Superior temporal gyrus (tissue), 1 donor: Measurements from ENCODE around the gene RAP1GAP2.
"Not testable (repeated sequence)": the region's sequence is repeated elsewhere in the genome, so short reads cannot be mapped to it uniquely, and the experiment has no call there.

Experiments used
- DNase-seq: peaks from one replicate; pipeline ENCODE4 v3.0.0-alpha.2; 2016; ENCODE audit errors: extremely low spot score

The RAP1GAP2 gene

DNA sequence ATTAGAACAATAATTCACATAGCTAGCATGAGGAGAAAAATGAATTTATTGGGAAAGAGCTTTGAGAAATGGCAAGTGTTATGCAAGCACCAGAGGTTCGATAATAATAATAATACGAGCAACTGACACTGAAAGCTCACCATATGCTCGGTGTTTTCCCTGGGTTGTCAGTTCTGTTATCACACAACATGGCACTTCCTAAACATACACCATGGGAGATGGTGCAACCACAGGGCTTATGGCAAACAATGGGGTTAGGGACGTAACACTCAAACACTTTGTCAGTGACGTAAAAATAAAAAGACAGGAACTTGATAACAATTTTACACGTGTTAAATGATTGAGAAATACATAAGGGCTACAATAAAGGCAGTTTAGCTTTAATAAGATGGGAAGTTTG, 243.5 kb downstream of the RAP1GAP2 start:
- no peak for DNase-seq

DNA sequence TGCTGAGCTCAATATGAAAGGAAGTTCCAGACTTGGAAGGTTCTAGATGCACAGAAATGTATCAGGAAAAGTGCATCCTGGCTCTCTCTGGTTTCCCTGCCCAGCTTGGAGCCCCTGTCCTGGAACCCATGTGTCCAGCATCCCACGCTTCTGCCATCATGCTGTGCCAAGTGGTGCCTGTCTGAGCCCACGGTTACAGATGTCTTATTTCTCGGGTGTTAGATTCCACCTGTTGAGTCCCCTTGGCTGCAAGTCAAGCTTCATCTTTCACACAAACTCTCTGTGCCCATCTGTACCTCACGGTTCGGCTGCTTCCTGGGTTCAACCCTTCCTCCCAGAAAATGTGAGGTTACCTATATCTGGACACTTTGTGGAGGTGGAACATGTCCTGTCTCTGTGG, 244.6 kb downstream of the RAP1GAP2 start:
- peak; percentile 38 for DNase-seq

DNA sequence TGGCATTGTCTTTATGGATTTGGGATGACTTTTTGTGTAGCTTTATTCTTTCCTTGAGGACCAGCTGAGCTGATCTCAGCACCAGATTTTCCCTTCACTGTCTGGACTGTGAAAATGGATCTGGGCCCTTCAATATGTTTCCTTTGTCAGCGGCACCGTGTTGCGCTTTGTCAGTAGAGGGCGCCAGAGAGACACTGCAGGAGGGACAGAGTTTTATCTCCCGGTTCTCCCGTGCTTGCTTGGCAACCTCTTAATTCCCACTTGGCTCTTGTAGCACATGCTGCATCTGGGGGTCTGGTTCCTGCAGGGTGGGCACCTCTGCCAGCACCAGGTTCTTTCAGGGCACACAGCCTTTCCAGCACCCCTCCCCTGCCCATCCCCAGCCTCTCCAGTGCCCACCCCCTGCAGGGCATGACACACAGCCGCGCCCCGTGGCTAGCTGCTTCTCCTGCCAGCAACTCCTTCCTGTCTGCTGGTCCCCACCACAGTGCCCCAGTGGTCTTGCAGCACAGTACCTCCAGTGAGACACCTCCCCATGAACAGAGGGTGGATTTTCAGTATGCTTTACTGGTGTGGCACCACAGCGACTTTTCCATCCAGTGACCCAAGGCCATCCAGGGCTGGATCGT, 247.6 kb downstream of the RAP1GAP2 start:
- no peak for DNase-seq

DNA sequence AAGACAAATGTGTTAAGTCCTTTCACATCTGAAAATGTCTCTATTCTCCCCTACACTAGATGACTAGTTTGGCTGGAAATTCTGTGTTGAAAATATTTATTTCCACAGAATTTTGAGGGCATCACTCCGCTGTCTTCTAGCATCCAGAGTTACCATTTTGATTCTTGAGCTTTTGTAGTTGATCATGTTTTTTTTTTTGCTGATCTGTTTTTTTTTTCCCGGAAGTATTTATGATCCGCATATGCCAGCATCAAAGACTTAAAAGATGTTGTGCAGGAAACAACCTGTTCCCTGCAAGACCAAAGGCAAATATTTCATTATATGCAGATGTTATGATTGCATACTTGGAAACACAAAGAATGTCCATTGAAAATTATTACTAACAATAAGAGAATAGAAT, 250.5 kb downstream of the RAP1GAP2 start:
- no peak for DNase-seq

DNA sequence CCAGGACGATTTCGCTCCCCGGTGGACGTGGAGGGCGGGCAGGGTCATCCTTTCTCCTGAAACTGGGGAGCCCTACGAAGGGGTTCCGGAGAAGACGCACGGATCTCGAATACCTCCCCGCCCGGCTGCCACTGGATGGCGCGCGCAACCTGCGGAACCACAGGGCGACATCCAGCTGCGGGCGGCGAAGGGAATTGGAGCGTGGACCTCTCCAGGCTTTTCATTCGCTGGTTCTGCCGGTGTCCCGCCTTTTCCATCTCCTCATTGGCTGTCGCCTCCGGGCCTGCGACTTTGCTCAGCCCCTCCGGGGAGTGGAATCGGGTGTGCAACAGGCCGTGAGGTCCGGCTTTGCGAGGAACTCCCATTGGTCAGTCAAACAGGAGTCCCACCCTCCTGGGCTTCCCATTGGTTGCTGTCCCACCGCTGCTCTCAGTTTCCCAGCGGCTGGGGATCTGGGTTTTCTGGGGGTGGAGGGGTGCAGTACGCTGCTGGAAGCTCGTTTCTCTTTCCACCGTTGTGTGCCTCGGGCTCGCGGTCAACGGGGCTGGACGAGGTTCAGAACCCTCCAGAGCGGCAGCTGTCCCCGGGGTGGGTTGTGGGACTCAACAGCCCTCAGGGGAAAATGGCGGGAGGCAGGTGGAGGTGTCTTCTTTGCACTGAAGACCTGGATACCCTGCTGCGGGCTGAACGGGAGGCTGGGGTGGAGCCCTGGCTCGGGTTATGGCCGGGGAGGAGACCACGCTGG, 252.7 kb downstream of the RAP1GAP2 start:
- peak; percentile 99 for DNase-seq

DNA sequence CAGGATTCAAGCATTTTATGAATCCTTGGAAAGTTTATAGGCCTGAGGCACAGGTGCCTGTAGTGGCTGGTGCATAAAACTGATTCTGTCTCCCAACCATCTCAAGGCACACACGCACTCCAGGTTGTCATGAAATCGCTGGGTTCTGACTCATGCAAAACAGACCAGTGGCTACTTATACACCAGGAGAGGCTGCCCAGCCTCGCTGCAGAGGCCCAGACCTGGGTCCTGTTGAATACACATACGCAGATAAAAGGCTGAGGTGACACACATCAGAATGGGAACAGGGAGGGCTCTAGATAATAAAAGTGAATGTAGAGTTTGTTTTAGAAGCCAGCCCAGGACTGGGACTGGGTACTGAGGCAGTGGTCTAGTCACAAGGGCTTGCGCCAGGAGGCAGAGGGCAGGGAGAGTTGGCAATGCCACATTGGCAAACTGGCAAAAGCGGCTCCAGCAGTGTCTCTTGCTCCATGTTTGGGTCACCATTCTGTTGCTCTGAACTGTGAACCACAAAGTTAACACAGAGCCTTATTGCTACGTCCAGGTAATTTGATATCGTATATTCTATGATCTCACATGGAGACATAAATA, 253.6 kb downstream of the RAP1GAP2 start:
- no peak for DNase-seq

DNA sequence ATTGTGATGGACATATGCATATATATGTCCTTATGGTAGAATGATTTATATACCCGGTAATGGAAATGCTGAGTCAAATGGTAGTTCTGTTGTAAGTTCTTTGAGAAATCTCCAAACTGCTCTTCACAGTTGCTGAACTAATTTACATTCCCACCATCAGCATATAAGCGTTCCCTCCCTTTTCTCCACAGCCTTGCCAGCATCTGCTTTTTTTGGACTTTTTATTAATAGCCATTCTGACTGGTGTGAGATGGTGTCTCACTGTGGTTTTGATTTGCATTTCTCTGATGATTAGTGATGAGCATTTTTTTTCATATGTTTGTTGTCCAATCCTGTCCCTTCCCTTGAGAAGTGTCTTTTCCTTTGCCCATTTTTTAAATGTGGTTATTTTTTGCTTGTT, 258.6 kb downstream of the RAP1GAP2 start:
- DNase-seq: not testable (repeated sequence)

DNA sequence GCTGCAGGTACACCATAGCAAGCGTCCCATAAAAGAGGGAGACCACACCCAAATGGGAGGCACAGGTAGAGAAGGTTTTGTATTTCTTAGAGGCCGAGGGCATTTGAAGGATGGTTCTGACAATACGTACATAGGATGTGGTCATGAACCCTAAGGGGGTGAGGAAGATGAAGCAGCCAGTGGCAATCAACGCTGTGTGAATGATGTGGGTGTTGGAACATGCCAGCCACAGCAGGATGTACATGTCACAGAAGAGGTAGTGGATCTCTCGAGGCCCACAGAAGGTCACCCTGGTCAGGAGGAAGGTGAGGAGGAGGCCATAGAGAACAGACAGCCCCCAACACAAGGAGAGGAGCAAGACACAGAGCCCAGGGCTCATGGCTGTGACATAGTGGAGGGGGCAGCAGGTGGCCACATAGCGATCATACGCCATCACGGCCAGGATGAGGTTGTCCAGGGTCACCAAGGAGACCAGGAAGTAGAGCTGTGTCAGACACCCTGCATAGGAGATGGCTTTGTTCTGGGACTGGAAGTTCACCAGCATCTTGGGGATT, 266.7 kb downstream of the RAP1GAP2 start:
- DNase-seq: not testable (repeated sequence)

DNA sequence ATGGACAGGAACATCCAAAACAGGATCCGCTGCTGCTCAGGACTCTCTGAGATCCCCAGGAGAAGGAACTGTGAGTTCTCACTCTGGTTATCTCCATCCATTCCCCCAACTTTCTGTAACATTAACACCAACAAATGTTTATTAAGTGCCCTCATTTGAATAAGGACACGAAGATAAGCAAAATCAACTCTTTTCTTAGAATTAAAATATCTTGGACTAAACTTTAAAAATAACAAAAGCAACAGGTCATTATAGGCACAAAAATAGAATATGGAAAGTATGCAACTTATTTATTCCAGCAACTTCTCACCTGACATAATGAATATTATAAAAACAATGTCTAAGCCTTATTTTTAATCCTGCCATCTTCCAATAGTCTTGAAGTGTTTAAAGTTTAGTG, 267.3 kb downstream of the RAP1GAP2 start, which contains the start of gene OR1D5:
Gene OR1D5 (minus strand): TSS at position 101 of the 400 bp plus-strand sequence. CDS start 0 bp downstream, at position 101.
- not testable (repeated sequence) for DNase-seq

DNA sequence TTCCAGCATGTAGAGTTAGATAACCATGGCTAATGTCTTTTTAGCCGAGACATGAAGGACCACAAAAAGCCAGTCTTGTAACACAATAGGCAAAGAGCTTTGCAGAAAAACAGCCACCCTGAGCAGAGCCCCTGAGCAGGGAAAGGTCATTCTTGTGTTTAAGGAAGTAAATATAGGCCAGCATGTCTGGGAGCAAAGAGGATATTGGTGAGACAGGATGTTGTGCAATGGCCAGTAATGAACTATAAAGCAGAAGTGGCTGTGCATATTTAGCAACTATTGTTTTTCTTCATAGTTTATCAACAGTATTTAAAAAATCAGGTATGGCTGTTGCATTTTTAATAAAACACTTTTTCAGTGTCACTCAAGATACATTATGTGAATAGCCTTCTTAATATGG, 269.0 kb downstream of the RAP1GAP2 start:
- not testable (repeated sequence) for DNase-seq

DNA sequence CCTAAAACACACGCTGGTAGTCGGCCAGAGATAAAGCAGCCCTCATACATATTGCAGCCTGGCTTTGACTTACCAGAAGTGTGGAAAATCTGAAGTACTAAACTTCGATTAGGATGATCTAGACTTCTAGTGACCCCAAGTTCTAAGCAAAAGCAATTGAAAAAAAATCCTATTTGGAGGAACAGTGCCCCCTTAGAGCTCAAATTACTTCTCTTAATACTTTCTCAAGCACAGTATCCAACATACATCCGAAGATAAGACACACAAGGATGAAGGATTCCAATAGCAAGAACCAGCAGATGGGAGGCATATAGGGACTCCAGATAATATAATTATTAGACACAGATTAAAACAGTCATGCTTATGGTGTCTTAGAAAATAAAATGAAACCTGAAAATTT, 277.6 kb downstream of the RAP1GAP2 start:
- not testable (repeated sequence) for DNase-seq
